B cell (primary cell): Measurements from ENCODE around the gene MICALL1. TPM values are rescaled to one million over a fixed set of nuclear protein-coding genes. Genes with fewer than 3 reads are reported as not detected.

Experiments
- ATAC-seq: fragments of 200-7000 bp; cut with Tn5 transposase; one replicate; pipeline ENCODE4 v1.10.0; 2021; ENCODE audit warnings: low read depth, mild to moderate bottlenecking, moderate number of reproducible peaks, moderate library complexity
- CTCF ChIA-PET: fragments of 350-600 bp; sonication (Branson Sonifier 250); formaldehyde crosslinking; loops from one replicate; lab custom pipeline; 2021; ENCODE audit warnings: antibody characterized with exemption, inconsistent platforms; lab: Charles Lee
- POLR2A ChIA-PET: fragments of 350-600 bp; sonication (Branson Sonifier 250); formaldehyde crosslinking; loops from one replicate; lab custom pipeline; 2021; ENCODE audit warnings: antibody characterized with exemption; lab: Charles Lee
- DNase-seq: peaks from one replicate; pipeline ENCODE4 v3.0.0; 2013
- H2AFZ ChIP-seq: 2 replicates; pipeline ENCODE4 v1.6.1; 2012; ENCODE audit warnings: mild to moderate bottlenecking, low read depth, low read length; ENCODE audit not compliant: insufficient read depth, poor library complexity, severe bottlenecking
- H3K27ac ChIP-seq, 2 donors: 1 replicate in 1 of 2; 2 replicates in 1 of 2; pipeline ENCODE4 v1.5.1; 2012 to 2013; ENCODE audit warnings: low read length in 2 of 2, mild to moderate bottlenecking in 2 of 2, moderate library complexity in 1 of 2
- H3K27me3 ChIP-seq, 4 experiments: fragments of 200-600 bp in 1 of 4; sonication (generic) in 1 of 4; replicated peaks in 1 of 4; 1 replicate in 2 of 4; 2 replicates in 2 of 4; pipeline versions ENCODE4 v1.6.1 to v1.7.0; 2013 to 2016; ENCODE audit warnings: low read length in 3 of 4, mild to moderate bottlenecking in 2 of 4, mixed read lengths in 1 of 4, moderate library complexity in 1 of 4; ENCODE audit not compliant: insufficient read depth in 4 of 4, control insufficient read depth in 3 of 4; ENCODE audit errors: control extremely low read depth in 1 of 4
- H3K36me3 ChIP-seq, 2 experiments: replicated peaks in 1 of 2; 1 replicate in 1 of 2; 2 replicates in 1 of 2; pipeline versions ENCODE4 v1.6.1 to v1.7.1; 2013; ENCODE audit warnings: low read length in 1 of 2; ENCODE audit not compliant: insufficient read depth in 2 of 2, control insufficient read depth in 1 of 2; ENCODE audit errors: control extremely low read depth in 1 of 2, extremely low read depth in 1 of 2
- H3K4me1 ChIP-seq, 2 donors: fragments of 200-600 bp in 1 of 2; sonication (generic) in 1 of 2; 1 replicate in 1 of 2; 2 replicates in 1 of 2; pipeline versions ENCODE4 v1.5.1 to v1.6.1; 2013 to 2017; ENCODE audit warnings: low read length in 2 of 2; ENCODE audit not compliant: control insufficient read depth in 2 of 2, insufficient read depth in 2 of 2
- H3K4me2 ChIP-seq: replicated peaks from 2 replicates; pipeline ENCODE3; 2012; ENCODE audit warnings: mild to moderate bottlenecking, low read depth, low read length; ENCODE audit not compliant: poor library complexity, severe bottlenecking
- H3K4me3 ChIP-seq, 5 experiments: fragments of 200-600 bp in 1 of 5; sonication (generic) in 1 of 5; 1 replicate in 3 of 5; 2 replicates in 2 of 5; pipeline versions ENCODE4 v1.5.1 to v1.7.0; 2011 to 2016; ENCODE audit warnings: low read length in 4 of 5, mild to moderate bottlenecking in 4 of 5, low read depth in 2 of 5, control low read depth in 1 of 5, moderate library complexity in 1 of 5; ENCODE audit not compliant: insufficient read depth in 1 of 5; ENCODE audit errors: control extremely low read depth in 1 of 5, extremely low read depth in 1 of 5
- H3K79me2 ChIP-seq: fragments of 200-600 bp; sonication (generic); one replicate; pipeline ENCODE4 v1.6.0; 2016; ENCODE audit warnings: low read length; ENCODE audit not compliant: control insufficient read depth, insufficient read depth
- H3K9ac ChIP-seq: fragments of 200-600 bp; sonication (generic); 2 replicates; pipeline ENCODE4 v1.6.1; 2017; ENCODE audit warnings: mild to moderate bottlenecking, low read length, moderate library complexity
- H3K9me3 ChIP-seq, 3 donors: one replicate each; pipeline versions ENCODE4 v1.6.1 to v1.7.1; 2013; ENCODE audit warnings: low read length in 2 of 3; ENCODE audit not compliant: control insufficient read depth in 2 of 3, insufficient read depth in 1 of 3; ENCODE audit errors: control extremely low read depth in 1 of 3
- H4K20me1 ChIP-seq: 2 replicates; pipeline ENCODE4 v1.6.0; 2012; ENCODE audit warnings: mild to moderate bottlenecking, low read length; ENCODE audit not compliant: insufficient read depth, control insufficient read depth, poor library complexity, severe bottlenecking
- H3K27ac Mint-ChIP-seq: one replicate; pipeline ENCODE4 v1.8.0; 2021; ENCODE audit warnings: mixed read lengths
- H3K27me3 Mint-ChIP-seq: one replicate; pipeline ENCODE4 v1.8.0; 2021; ENCODE audit warnings: mixed read lengths
- H3K4me1 Mint-ChIP-seq: one replicate; pipeline ENCODE4 v1.8.0; 2021; ENCODE audit warnings: mixed read lengths
- H3K4me3 Mint-ChIP-seq: one replicate; pipeline ENCODE4 v1.8.0; 2021; ENCODE audit warnings: mixed read lengths
- H3K9me3 Mint-ChIP-seq: one replicate; pipeline ENCODE4 v1.8.0; 2022; ENCODE audit warnings: mixed read lengths; ENCODE audit not compliant: insufficient read depth
- EZH2 ChIP-seq: IDR thresholded peaks from 2 replicates; pipeline ENCODE4 v1.6.1; 2012; ENCODE audit warnings: borderline replicate concordance, low read depth, mild to moderate bottlenecking, moderate library complexity, low read length; ENCODE audit not compliant: insufficient read depth, poor library complexity, severe bottlenecking
- WGBS: methylation state at CpG from one replicate; pipeline ENCODE4 v1.1.5; 2013; ENCODE audit warnings: missing lambda C conversion rate; ENCODE audit not compliant: insufficient coverage; 5-methylcytosine and 5-hydroxymethylcytosine counted together
- intact Hi-C: fragments of 100-400 bp; cut with micrococcal nuclease; formaldehyde crosslinking; loops from one replicate; pipeline ENCODE4 v1.10.0; 2022
- polyA plus RNA-seq: library from polyadenylated mRNA; depleted of rRNA; stranded (reverse); fragments of >200 nt; gene quantifications from 2 replicates; pipeline ENCODE4 v1.2.3, GENCODE V29; 2012
- total RNA-seq, 2 donors: library from RNA; stranded (reverse); fragments of 120-200 nt in 1 of 2; gene quantifications; 1 replicate in 1 of 2; 2 replicates in 1 of 2; pipeline versions ENCODE4 v1.2.3 to v1.2.4, GENCODE V29; 2013 to 2022
- TF ChIP-seq, protein P1 (sequence below): fragments of 200-600 bp; IDR thresholded peaks from one replicate; pipeline ENCODE4 v1.8.0; 2022; ENCODE audit warnings: antibody characterized with exemption, mild to moderate bottlenecking

The MICALL1 gene
- total and polyA plus RNA-seq, 2 donors (not counting 1 experiment from before 2014, with no cell fraction given) = 21.0 to 34.9 TPM

DNA sequence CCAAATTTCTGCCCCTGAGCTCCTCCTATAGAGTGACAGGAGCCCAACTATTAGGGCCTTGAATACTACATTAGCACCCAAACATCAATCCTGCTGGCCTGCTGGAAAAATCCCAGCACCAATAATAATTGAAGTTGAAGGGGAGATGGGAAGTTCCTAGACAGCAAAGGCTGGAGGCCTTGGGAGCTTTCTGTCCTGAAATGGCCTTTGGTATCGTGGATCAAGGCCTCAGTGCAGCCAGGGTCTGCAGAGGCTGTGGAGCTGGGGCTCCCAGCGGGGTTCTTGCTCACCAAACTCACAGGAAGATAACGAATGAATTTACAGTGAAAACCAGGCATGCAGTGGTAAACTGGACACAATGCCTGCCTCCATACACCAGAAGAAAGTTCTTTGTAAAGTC is 9.2 kb upstream of the MICALL1 start:
- CTCF ChIA-PET = interaction anchor here (0.6 to 2.3 kb wide), 9 partner anchors 8 to 239 kb away, joined by 3 to 18 read pairs (median 4); partner anchors contain the start of genes MICALL1 and PDXP
- peak overlapping the region; percentile 91 for H3K27ac Mint-ChIP-seq
- Histone ChIP-seq H3K27me3 (no peaks in the 10 kb centered on the region), H3K79me2 (no peaks in the 10 kb centered on the region), H4K20me1 (no peaks in the 10 kb centered on the region), H3K36me3 (no peaks in the 10 kb centered on the region), H2AFZ (peak overlapping the region; percentile 59), H3K9ac (no peak overlapping the region), H3K4me2 (peak overlapping the region; percentile 65), H3K4me1 (peaks cover 11 to 19% of the 10 kb centered on the region in 2 donors), H3K4me3 (no peak overlapping the region), H3K27ac (peak overlapping the region; percentile 76 to 83), H3K9me3 (no peaks in the 10 kb centered on the region)
- POLR2A ChIA-PET = interaction anchor here (0.6 kb wide), 1 partner anchor 317 kb away, joined by 5 read pairs; the partner anchor contains the start of gene LGALS2
- no peaks in the 10 kb centered on the region for H3K27me3 Mint-ChIP-seq
- ATAC-seq (no peak), DNase-seq (no peak)
- no peak overlapping the region for H3K4me3 Mint-ChIP-seq
- intact Hi-C loops = loop anchor here (5.0 kb wide), 1 partner anchor 35 kb away; no protein-coding TSS in a partner anchor
- no peaks in the 10 kb centered on the region for H3K9me3 Mint-ChIP-seq
- TF ChIP-seq EZH2 = no peak
- TF ChIP-seq, protein P1, sequence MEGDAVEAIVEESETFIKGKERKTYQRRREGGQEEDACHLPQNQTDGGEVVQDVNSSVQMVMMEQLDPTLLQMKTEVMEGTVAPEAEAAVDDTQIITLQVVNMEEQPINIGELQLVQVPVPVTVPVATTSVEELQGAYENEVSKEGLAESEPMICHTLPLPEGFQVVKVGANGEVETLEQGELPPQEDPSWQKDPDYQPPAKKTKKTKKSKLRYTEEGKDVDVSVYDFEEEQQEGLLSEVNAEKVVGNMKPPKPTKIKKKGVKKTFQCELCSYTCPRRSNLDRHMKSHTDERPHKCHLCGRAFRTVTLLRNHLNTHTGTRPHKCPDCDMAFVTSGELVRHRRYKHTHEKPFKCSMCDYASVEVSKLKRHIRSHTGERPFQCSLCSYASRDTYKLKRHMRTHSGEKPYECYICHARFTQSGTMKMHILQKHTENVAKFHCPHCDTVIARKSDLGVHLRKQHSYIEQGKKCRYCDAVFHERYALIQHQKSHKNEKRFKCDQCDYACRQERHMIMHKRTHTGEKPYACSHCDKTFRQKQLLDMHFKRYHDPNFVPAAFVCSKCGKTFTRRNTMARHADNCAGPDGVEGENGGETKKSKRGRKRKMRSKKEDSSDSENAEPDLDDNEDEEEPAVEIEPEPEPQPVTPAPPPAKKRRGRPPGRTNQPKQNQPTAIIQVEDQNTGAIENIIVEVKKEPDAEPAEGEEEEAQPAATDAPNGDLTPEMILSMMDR = no peak
- 100% methylated on average over 3 of the region's 3 CpGs for WGBS
- H3K4me1 Mint-ChIP-seq = peaks cover 10% of the 10 kb centered on the region

- no peaks in the 10 kb centered on the region for H3K79me2 ChIP-seq
- no peaks in the 10 kb centered on the region for H3K36me3 ChIP-seq
- TF ChIP-seq EZH2 = no peak
- peaks cover 11 to 19% of the 10 kb centered on the region in 2 donors for H3K4me1 ChIP-seq
- WGBS = no CpG with 5 or more reads among the region's 2 CpGs
- no peaks in the 10 kb centered on the region for H3K27me3 Mint-ChIP-seq
- ChIA-PET POLR2A (no interaction called here), CTCF (interaction anchor here (2.2 to 2.3 kb wide), 2 partner anchors 8 to 34 kb away, joined by 10 to 18 read pairs; partner anchors contain the start of gene MICALL1)
- no peak overlapping the region for H3K4me3 Mint-ChIP-seq
- DNase-seq = no peak
- no peaks in the 10 kb centered on the region for H3K9me3 Mint-ChIP-seq
- peak overlapping the region; percentile 35 for H3K27ac Mint-ChIP-seq
- no peak overlapping the region for H3K4me2 ChIP-seq
- H3K4me1 Mint-ChIP-seq = peaks cover 10% of the 10 kb centered on the region
- no peak overlapping the region for H2AFZ ChIP-seq
- no peaks in the 10 kb centered on the region for H4K20me1 ChIP-seq
- H3K27ac ChIP-seq = no peak overlapping the region
- intact Hi-C loops = loop anchor here (5.0 kb wide), 1 partner anchor 34 kb away; no protein-coding TSS in a partner anchor
- H3K27me3 ChIP-seq = no peaks in the 10 kb centered on the region
- no peaks in the 10 kb centered on the region for H3K9me3 ChIP-seq
- H3K4me3 ChIP-seq = no peak overlapping the region
- no peak for ATAC-seq
- H3K9ac ChIP-seq = no peak overlapping the region
Observed at GRCh38 chr22:37897807-37898206, 8.3 kb upstream of the MICALL1 start.
